ENCODE data around the gene ACTL6B. TPM values are rescaled to one million over a fixed set of nuclear protein-coding genes. Genes with fewer than 3 reads are reported as not detected.

Gene ACTL6B
- total and polyA plus RNA-seq, 9 of the 15 experiments (the other 6 are each of a cell fraction or from before 2014, with no cell fraction given) = not detected

DNA sequence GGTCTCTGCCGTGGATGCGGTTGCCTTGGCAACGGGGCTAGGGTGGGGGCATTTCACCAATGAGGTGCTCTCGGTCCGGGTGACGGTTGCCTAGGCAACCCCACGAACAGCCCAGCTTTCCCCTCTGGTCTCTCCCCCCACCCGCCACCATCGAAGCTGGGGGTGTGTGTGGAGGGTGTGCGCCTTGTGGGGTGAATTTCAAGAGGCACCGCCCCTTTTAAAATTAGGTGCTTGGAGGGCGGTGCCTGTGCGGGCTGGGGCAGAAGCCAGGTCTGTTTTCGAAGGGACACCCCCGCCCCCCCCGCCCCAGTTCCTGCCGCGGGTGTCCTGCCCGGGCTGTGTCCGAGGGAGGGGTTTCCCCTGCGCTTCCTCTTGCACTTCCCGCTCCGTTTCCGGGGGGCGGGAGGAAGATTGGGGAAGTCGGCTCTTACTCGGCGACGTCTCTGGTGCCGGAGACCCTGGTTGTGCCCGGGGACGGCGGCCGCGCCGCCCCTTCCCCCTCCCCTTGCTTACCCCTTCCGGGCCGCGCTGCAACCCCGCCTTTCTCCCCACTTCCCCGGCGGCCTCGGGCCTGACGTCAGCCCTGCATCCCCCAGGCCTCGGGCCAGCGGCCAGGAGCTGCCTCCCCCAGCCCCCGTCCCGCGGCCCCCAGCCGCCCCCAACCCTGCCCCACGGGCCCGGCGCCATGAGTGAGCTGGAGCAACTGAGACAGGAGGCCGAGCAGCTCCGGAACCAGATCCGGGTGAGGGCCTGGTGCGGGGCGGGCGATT, 19.5 kb upstream of the ACTL6B start (continued):
- TF ChIP-seq, protein P1, sequence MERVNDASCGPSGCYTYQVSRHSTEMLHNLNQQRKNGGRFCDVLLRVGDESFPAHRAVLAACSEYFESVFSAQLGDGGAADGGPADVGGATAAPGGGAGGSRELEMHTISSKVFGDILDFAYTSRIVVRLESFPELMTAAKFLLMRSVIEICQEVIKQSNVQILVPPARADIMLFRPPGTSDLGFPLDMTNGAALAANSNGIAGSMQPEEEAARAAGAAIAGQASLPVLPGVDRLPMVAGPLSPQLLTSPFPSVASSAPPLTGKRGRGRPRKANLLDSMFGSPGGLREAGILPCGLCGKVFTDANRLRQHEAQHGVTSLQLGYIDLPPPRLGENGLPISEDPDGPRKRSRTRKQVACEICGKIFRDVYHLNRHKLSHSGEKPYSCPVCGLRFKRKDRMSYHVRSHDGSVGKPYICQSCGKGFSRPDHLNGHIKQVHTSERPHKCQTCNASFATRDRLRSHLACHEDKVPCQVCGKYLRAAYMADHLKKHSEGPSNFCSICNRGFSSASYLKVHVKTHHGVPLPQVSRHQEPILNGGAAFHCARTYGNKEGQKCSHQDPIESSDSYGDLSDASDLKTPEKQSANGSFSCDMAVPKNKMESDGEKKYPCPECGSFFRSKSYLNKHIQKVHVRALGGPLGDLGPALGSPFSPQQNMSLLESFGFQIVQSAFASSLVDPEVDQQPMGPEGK (CRISPR knock-in tag; IDR thresholded peaks at IDR 0.05; ENCODE audit: borderline replicate concordance) = no peak
- TF ChIP-seq POLR2A (conservative IDR thresholded peaks at IDR 0.05) (no peak), ADNP (tag; IDR thresholded peaks at IDR 0.05) (no peak)

DNA sequence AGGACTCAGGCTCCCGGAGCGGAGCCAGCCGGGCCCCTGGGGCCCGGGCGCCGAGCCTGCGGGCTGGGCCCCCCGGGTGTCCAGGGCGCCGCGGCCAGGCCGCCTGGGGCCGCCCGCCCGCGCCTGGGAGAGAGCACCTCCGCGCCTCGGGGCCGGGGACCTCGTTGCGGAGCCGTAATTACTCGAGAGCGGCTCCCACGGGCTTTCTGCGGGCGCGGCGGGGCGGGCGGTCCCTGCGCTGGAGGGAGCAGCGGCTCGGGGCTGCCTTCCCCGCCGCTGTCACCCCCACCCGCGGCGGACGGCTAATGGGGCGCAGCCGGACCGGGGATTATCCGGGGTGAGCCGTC, 18.8 kb upstream of the ACTL6B start:
- peak overlapping the region; percentile 98 for H3K27ac ChIP-seq (ENCODE audit: extremely low read depth, low read depth, low read length)
- WGBS (ENCODE audit: insufficient coverage, low coverage, missing lambda C conversion rate) = under 1% methylated on average over 37 of the region's 46 CpGs
- peak overlapping the region; percentile 88 for H3K4me2 ChIP-seq (ENCODE audit: insufficient read depth, low read length)
- ATAC-seq = peak; percentile 25
- no peak for DNase-seq (ENCODE audit: extremely low read depth in 1 of 4, low spot score in 3 of 4)
- H3K4me3 ChIP-seq = peak overlapping the region; percentile 99
- peaks cover 16% of the 10 kb centered on the region; the same call in 1 of the 2 replicates for H4K20me1 ChIP-seq (replicated peaks; ENCODE audit: control insufficient read depth, insufficient read depth, low read length)
- intact Hi-C loops (cut with micrococcal nuclease) = no loop called here
- in situ Hi-C loops (cut with MboI) = no loop called here
- no peaks in the 10 kb centered on the region for H3K9me3 ChIP-seq (replicated peaks; ENCODE audit: control insufficient read depth, insufficient read depth, low read depth, low read length)
- H3K9me1 ChIP-seq (ENCODE audit: control insufficient read depth, insufficient read depth, low read length) = no peaks in the 10 kb centered on the region
- FAIRE-seq = no peak
- H3K27me3 ChIP-seq (ENCODE audit: control insufficient read depth in 2 of 2, insufficient read depth in 2 of 2, low read length in 2 of 2) = no peaks in the 10 kb centered on the region
- CTCF ChIA-PET (ENCODE audit: low intra/inter-chr PET ratio) = no interaction called here
- POLR2A ChIA-PET = interaction anchor here (0.6 to 1.4 kb wide), 4 partner anchors 14 to 1256 kb away, joined by 4 to 5 read pairs (median 4); no protein-coding TSS in a partner anchor
- BruUV-seq (replicated peaks) = no TSS peak
- peaks cover 46% of the 10 kb centered on the region for H3K79me2 ChIP-seq (ENCODE audit: control insufficient read depth, insufficient read depth, low read length)
- H3K4me1 ChIP-seq (replicated peaks in 1 of 2; ENCODE audit: control insufficient read depth in 2 of 2, insufficient read depth in 2 of 2, low read length in 2 of 2) = peaks cover 0 to 70% of the 10 kb centered on the region in 2 experiments; a peak in 4 of 5 replicates
- H2AFZ ChIP-seq (ENCODE audit: low read depth, low read length) = no peak overlapping the region
- peaks cover 38% of the 10 kb centered on the region; the same call in 2 of the 3 replicates for H3K36me3 ChIP-seq (ENCODE audit: control insufficient read depth, insufficient read depth, low read length)
- peak overlapping the region; percentile 93 to 98; a peak in 3 of 4 replicates for H3K9ac ChIP-seq (ENCODE audit: insufficient read depth in 1 of 2, low read depth in 2 of 2, low read length in 2 of 2)
- TF ChIP-seq, protein P2, sequence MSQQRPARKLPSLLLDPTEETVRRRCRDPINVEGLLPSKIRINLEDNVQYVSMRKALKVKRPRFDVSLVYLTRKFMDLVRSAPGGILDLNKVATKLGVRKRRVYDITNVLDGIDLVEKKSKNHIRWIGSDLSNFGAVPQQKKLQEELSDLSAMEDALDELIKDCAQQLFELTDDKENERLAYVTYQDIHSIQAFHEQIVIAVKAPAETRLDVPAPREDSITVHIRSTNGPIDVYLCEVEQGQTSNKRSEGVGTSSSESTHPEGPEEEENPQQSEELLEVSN (IDR thresholded peaks at IDR 0.05; ENCODE audit: borderline replicate concordance in 1 of 2, extremely low read depth in 1 of 2, insufficient read depth in 1 of 2, insufficient read length in 1 of 2, low read depth in 1 of 2, low read length in 1 of 2, poor library complexity in 1 of 2, severe bottlenecking in 1 of 2) = peak in 1 of 2 experiments; percentile 41
- TF ChIP-seq RBM14 (IDR thresholded peaks at IDR 0.05; ENCODE audit: borderline replicate concordance, insufficient read depth, low read depth, low read length) (0 out of 2 replicates have a peak, but pooled peaks have one; percentile 23), SIN3A (IDR thresholded peaks at IDR 0.05; ENCODE audit: borderline replicate concordance in 2 of 2, control insufficient read depth in 1 of 2, low read depth in 2 of 2, low read length in 2 of 2) (0 out of 4 replicates have a peak, but pooled peaks of 1 of the 2 experiments have one; percentile 3), GATAD2B (IDR thresholded peaks at IDR 0.05; ENCODE audit: borderline replicate concordance) (0 out of 2 replicates have a peak, but pooled peaks have one; percentile 66), CCNT2 (IDR thresholded peaks at IDR 0.05; ENCODE audit: borderline replicate concordance, extremely low read depth, insufficient read length, low read depth, low read length) (peak; percentile 25), CXXC5 (CRISPR knock-in tag; IDR thresholded peaks at IDR 0.05) (peak; percentile 60; the same call in 1 of the 2 replicates), TAF7 (tag; IDR thresholded peaks at IDR 0.05) (no peak)
- TF ChIP-seq, protein P3, sequence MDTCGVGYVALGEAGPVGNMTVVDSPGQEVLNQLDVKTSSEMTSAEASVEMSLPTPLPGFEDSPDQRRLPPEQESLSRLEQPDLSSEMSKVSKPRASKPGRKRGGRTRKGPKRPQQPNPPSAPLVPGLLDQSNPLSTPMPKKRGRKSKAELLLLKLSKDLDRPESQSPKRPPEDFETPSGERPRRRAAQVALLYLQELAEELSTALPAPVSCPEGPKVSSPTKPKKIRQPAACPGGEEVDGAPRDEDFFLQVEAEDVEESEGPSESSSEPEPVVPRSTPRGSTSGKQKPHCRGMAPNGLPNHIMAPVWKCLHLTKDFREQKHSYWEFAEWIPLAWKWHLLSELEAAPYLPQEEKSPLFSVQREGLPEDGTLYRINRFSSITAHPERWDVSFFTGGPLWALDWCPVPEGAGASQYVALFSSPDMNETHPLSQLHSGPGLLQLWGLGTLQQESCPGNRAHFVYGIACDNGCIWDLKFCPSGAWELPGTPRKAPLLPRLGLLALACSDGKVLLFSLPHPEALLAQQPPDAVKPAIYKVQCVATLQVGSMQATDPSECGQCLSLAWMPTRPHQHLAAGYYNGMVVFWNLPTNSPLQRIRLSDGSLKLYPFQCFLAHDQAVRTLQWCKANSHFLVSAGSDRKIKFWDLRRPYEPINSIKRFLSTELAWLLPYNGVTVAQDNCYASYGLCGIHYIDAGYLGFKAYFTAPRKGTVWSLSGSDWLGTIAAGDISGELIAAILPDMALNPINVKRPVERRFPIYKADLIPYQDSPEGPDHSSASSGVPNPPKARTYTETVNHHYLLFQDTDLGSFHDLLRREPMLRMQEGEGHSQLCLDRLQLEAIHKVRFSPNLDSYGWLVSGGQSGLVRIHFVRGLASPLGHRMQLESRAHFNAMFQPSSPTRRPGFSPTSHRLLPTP (IDR thresholded peaks at IDR 0.05; ENCODE audit: borderline replicate concordance, extremely low read depth, insufficient read length) = no peak

Measured in K562 (cell line).